ENCODE results near the gene CYYR1. TPM values are rescaled to one million over a fixed set of nuclear protein-coding genes. Genes with fewer than 3 reads are reported as not detected.

CYYR1 gene
- total RNA-seq, 1 experiment from 2014 or later: 0.12 TPM

GRCh38 chr21:26522704-26523103 lies 50.4 kb downstream of the CYYR1 start:
- ChIA-PET CTCF (no interaction called here), POLR2A (no interaction called here), RAD21 (ENCODE audit: low non-redundant PET in 1 of 2, low total read pairs in 2 of 2, uncharacterized antibody in 2 of 2, unreplicated experiment in 2 of 2) (no interaction called here)
- Histone ChIP-seq H3K4me1 (ENCODE audit: control insufficient read depth in 1 of 2, insufficient read depth in 2 of 2, low read length in 2 of 2) (no peaks in the 10 kb centered on the region), H3K9me2 (ENCODE audit: insufficient read depth) (no peaks in the 10 kb centered on the region), H3K27ac (ENCODE audit: low read depth, low read length) (no peak overlapping the region), H3K36me3 (ENCODE audit: control insufficient read depth in 1 of 2, insufficient read depth in 2 of 2, low read length in 2 of 2) (no peaks in the 10 kb centered on the region), H3K9me3 (ENCODE audit: control insufficient read depth in 1 of 2, insufficient read depth in 1 of 2, low read depth in 1 of 2, low read length in 2 of 2) (no peaks in the 10 kb centered on the region; a peak in 1 of 4 replicates), H3K27me3 (ENCODE audit: insufficient read depth, low read length) (no peaks in the 10 kb centered on the region), H3K4me3 (replicated peaks in 1 of 2; ENCODE audit: low read depth in 1 of 2, low read length in 2 of 2) (no peak overlapping the region), H2AFZ (ENCODE audit: low read depth, low read length, poor library complexity, severe bottlenecking) (no peak overlapping the region), H3K9ac (ENCODE audit: low read length) (no peak overlapping the region), H4K20me1 (ENCODE audit: insufficient read depth) (no peaks in the 10 kb centered on the region), H3K79me2 (ENCODE audit: insufficient read depth, low read length) (no peaks in the 10 kb centered on the region), H3K4me2 (ENCODE audit: low read length) (no peak overlapping the region)
- TF ChIP-seq MAX (IDR thresholded peaks at IDR 0.05): no peak
- TF ChIP-seq RAD21 (IDR thresholded peaks at IDR 0.05; ENCODE audit: low read depth): no peak
- no peak for TF ChIP-seq ZBTB33 (IDR thresholded peaks at IDR 0.05; ENCODE audit: extremely low read depth, insufficient replicate concordance, low read length)
- TF ChIP-seq, protein P1, sequence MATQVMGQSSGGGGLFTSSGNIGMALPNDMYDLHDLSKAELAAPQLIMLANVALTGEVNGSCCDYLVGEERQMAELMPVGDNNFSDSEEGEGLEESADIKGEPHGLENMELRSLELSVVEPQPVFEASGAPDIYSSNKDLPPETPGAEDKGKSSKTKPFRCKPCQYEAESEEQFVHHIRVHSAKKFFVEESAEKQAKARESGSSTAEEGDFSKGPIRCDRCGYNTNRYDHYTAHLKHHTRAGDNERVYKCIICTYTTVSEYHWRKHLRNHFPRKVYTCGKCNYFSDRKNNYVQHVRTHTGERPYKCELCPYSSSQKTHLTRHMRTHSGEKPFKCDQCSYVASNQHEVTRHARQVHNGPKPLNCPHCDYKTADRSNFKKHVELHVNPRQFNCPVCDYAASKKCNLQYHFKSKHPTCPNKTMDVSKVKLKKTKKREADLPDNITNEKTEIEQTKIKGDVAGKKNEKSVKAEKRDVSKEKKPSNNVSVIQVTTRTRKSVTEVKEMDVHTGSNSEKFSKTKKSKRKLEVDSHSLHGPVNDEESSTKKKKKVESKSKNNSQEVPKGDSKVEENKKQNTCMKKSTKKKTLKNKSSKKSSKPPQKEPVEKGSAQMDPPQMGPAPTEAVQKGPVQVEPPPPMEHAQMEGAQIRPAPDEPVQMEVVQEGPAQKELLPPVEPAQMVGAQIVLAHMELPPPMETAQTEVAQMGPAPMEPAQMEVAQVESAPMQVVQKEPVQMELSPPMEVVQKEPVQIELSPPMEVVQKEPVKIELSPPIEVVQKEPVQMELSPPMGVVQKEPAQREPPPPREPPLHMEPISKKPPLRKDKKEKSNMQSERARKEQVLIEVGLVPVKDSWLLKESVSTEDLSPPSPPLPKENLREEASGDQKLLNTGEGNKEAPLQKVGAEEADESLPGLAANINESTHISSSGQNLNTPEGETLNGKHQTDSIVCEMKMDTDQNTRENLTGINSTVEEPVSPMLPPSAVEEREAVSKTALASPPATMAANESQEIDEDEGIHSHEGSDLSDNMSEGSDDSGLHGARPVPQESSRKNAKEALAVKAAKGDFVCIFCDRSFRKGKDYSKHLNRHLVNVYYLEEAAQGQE (IDR thresholded peaks at IDR 0.05; ENCODE audit: low read depth): no peak
- no peak for TF ChIP-seq EZH2phosphoT487 (IDR thresholded peaks at IDR 0.05; ENCODE audit: borderline replicate concordance)
- TF ChIP-seq EZH2 (IDR thresholded peaks at IDR 0.05): no peak
- TF ChIP-seq CBX3 (IDR thresholded peaks at IDR 0.05; ENCODE audit: low read depth): no peak
- no peak for TF ChIP-seq POLR2A (IDR thresholded peaks at IDR 0.05; ENCODE audit: borderline replicate concordance, extremely low read depth, insufficient read depth, insufficient read length)
- TF ChIP-seq, protein P2, sequence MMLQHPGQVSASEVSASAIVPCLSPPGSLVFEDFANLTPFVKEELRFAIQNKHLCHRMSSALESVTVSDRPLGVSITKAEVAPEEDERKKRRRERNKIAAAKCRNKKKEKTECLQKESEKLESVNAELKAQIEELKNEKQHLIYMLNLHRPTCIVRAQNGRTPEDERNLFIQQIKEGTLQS (IDR thresholded peaks at IDR 0.05): no peak
- TF ChIP-seq SP1 (IDR thresholded peaks at IDR 0.05; ENCODE audit: low read depth): no peak
- no peak for TF ChIP-seq JUND (IDR thresholded peaks at IDR 0.05)
- TF ChIP-seq TCF7L2 (IDR thresholded peaks at IDR 0.05; ENCODE audit: borderline replicate concordance, extremely low read depth, insufficient read depth, insufficient read length): no peak
- no peak for TF ChIP-seq ZNF274 (IDR thresholded peaks at IDR 0.05; ENCODE audit: low read depth, low read length)
- intact Hi-C loops (cut with micrococcal nuclease): no loop called here
- ATAC-seq (no peak), DNase-seq (ENCODE audit: low read depth, low spot score) (no peak)
- no TSS peak for BruUV-seq (replicated peaks)
